Heart left ventricle (tissue), 13 donors: ENCODE data around the gene TRAF7.

Experiments used
- CTCF ChIP-seq, 12 donors: fragments of 200-600 bp; sonication (generic) in 4 of 12; IDR thresholded peaks; one replicate each; pipeline versions ENCODE4 v1.5.0 to v1.8.0; 2018 to 2022; ENCODE audit warnings: antibody characterized with exemption in 12 of 12, mild to moderate bottlenecking in 5 of 12
- POLR2A ChIP-seq, 2 donors: fragments of 450-650 bp; IDR thresholded peaks; one replicate each; pipeline ENCODE4 v1.6.1; 2017; ENCODE audit warnings: antibody characterized with exemption in 2 of 2, mild to moderate bottlenecking in 2 of 2, moderate library complexity in 2 of 2
- donor health status: ischemic (EF 13 %, LVEDD 7.1; RV severe dilation, severe dysfunction).
- donor health status: DM: no; HTN: yes; CAD: no.
- donor health status: DM: no; HTN: no; CAD: no.
- donor health status: ischemic (EF 25% LVEDD 6.9; RV normal size, moderate dysfunction).
- donor health status: ischemic (EF 25% LVEDD 5.7; RV mildly dilated, moderate dysfunction).
- donor health status: ischemic (EF 35%, LVEDD 5.7; RV mildly dilated, moderate dysfunction).
- donor health status: nonischemic (EF 11% LVEDD 7.7; RV severe dilation, severe dysfunction).
- donor health status: DM: yes; HTN: yes; CAD: no.
- donor health status: PGD.
- donor health status: ischemic (EF 29% LVEDD 5.4; RV normal size, mild dysfunction).
- donor health status: nonischemic (EF 23%, LVEDD 6.1; RV moderate dilation, normal function).

DNA sequence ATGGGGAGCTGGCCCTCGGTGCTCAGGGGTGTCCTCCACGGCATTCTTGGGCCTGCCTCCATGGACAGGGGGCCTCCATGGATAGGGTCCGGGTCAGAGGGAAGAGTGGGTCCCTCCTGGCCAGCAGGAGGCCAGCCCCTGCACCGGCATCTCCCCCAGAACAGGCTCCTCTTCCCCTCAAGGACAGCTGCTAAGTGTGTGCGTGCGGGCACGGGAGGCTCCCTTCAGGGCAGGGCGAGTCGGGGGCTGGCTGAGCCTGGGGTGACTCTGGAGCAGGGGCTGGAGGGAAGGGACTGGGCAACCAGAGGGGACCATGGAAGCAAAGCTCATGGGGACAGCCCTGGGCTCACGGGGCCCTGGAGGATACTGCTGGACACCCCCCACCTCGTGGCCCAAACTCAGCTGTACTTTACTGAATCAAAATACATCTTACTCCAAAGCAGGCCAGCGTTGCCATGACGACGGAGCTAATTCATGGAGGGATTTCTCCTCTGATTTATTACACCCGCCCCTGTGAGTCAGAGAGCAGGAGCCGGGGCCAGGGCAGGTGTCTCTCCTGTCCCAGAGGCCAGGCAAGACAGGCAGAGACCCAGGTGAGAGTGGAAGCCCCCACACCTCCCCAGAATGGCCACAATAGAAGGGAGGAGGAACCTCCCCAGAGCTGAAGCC lies 38.7 kb downstream of the TRAF7 start:
- no peak for TF ChIP-seq CTCF (IDR thresholded peaks at IDR 0.05)
- TF ChIP-seq POLR2A (IDR thresholded peaks at IDR 0.05) = no peak
